Colonic mucosa (tissue), 4 donors: Measurements from ENCODE around the gene KCNC3. TPM values are rescaled to one million over a fixed set of nuclear protein-coding genes. Genes with fewer than 3 reads are reported as not detected.
A peak's percentile ranks its signal among the peaks of the same experiment; 100 is the strongest.

Source experiments
- DNase-seq: peaks from one replicate; pipeline ENCODE4 v3.0.0-alpha.2; 2020
- H3K27ac ChIP-seq: fragments of 200-600 bp; one replicate; pipeline ENCODE4 v1.8.0; 2021
- H3K27me3 ChIP-seq: fragments of 200-600 bp; one replicate; pipeline ENCODE4 v1.8.0; 2021
- H3K36me3 ChIP-seq: fragments of 200-600 bp; one replicate; pipeline ENCODE4 v1.8.0; 2021
- H3K4me1 ChIP-seq: fragments of 200-600 bp; one replicate; pipeline ENCODE4 v1.8.0; 2021; ENCODE audit warnings: mild to moderate bottlenecking
- H3K4me3 ChIP-seq: fragments of 200-600 bp; one replicate; pipeline ENCODE4 v1.8.0; 2021
- H3K9ac ChIP-seq, 2 donors: one replicate each; pipeline ENCODE4 v1.7.0; 2013; ENCODE audit warnings: control low read depth in 2 of 2, low read depth in 2 of 2, low read length in 2 of 2
- H3K9me3 ChIP-seq: fragments of 200-600 bp; one replicate; pipeline ENCODE4 v1.8.0; 2021
- intact Hi-C: fragments of 100-400 bp; cut with DNase I; formaldehyde crosslinking; loops from one replicate; pipeline ENCODE4 v1.14.1; 2022
- total RNA-seq, 2 donors: library from RNA; stranded (reverse); fragmentation: NEBNext Ultra II Directional in 1 of 2; extraction: Animal tissue kit (Norgen Biotek cat#: 25700) in 1 of 2; gene quantifications; one replicate each; pipeline ENCODE4 v1.2.1, GENCODE V29; 2021
- TF ChIP-seq, protein P1 (sequence below): fragments of 200-600 bp; IDR thresholded peaks from one replicate; pipeline ENCODE4 v1.8.0; 2022; ENCODE audit warnings: antibody characterized with exemption, mild to moderate bottlenecking
- donor health status: healthy.
- donor health status: DM: no; HTN: no; CAD: no.
- donor health status: DM: no; HTN: no; CAD: no.

The KCNC3 gene
- total RNA-seq, 2 donors from 2014 or later = 0.61 to 1.0 TPM

GRCh38 chr19:50269653-50270052 is 59.5 kb downstream of the KCNC3 start:
- H3K27ac ChIP-seq = no peak overlapping the region
- H3K9me3 ChIP-seq = no peaks in the 10 kb centered on the region
- H3K4me3 ChIP-seq = no peak overlapping the region
- no peak overlapping the region for H3K9ac ChIP-seq
- no peaks in the 10 kb centered on the region for H3K27me3 ChIP-seq
- peaks cover 5% of the 10 kb centered on the region for H3K36me3 ChIP-seq
- TF ChIP-seq, protein P1, sequence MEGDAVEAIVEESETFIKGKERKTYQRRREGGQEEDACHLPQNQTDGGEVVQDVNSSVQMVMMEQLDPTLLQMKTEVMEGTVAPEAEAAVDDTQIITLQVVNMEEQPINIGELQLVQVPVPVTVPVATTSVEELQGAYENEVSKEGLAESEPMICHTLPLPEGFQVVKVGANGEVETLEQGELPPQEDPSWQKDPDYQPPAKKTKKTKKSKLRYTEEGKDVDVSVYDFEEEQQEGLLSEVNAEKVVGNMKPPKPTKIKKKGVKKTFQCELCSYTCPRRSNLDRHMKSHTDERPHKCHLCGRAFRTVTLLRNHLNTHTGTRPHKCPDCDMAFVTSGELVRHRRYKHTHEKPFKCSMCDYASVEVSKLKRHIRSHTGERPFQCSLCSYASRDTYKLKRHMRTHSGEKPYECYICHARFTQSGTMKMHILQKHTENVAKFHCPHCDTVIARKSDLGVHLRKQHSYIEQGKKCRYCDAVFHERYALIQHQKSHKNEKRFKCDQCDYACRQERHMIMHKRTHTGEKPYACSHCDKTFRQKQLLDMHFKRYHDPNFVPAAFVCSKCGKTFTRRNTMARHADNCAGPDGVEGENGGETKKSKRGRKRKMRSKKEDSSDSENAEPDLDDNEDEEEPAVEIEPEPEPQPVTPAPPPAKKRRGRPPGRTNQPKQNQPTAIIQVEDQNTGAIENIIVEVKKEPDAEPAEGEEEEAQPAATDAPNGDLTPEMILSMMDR = no peak
- no peak for DNase-seq
- intact Hi-C loops = no loop called here
- no peaks in the 10 kb centered on the region for H3K4me1 ChIP-seq

GRCh38 chr19:50268501-50268900 is 60.7 kb downstream of the KCNC3 start:
- intact Hi-C loops = no loop called here
- H3K36me3 ChIP-seq = peaks cover 5% of the 10 kb centered on the region
- no peak overlapping the region for H3K27ac ChIP-seq
- no peak overlapping the region for H3K4me3 ChIP-seq
- no peaks in the 10 kb centered on the region for H3K4me1 ChIP-seq
- no peaks in the 10 kb centered on the region for H3K27me3 ChIP-seq
- no peak overlapping the region for H3K9ac ChIP-seq
- no peak for DNase-seq
- TF ChIP-seq, protein P1 = no peak
- H3K9me3 ChIP-seq = no peaks in the 10 kb centered on the region

DNA sequence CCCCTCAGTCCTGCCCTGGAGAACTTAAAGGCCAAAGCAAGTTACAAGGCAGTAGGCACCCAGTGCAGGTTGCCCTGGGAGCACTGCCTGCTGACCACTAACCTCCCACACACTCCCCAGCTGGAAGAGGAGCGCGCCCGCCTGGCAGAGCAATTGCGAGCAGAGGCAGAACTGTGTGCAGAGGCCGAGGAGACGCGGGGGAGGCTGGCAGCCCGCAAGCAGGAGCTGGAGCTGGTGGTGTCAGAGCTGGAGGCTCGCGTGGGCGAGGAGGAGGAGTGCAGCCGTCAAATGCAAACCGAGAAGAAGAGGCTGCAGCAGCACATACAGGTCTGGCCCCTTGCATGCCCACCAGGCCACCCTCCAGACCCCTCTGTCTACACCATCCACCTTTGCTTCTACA is 61.1 kb downstream of the KCNC3 start:
- peaks cover 5% of the 10 kb centered on the region for H3K36me3 ChIP-seq

GRCh38 chr19:50266896-50267295 is 62.3 kb downstream of the KCNC3 start:
- intact Hi-C loops = no loop called here
- peak; percentile 73 for DNase-seq
- no peak overlapping the region for H3K27ac ChIP-seq

More for the DNA sequence above, 61.1 kb downstream of the KCNC3 start:
- Histone ChIP-seq H3K9me3 (no peaks in the 10 kb centered on the region), H3K4me3 (no peak overlapping the region), H3K27me3 (no peaks in the 10 kb centered on the region), H3K27ac (no peak overlapping the region), H3K4me1 (no peaks in the 10 kb centered on the region), H3K9ac (no peak overlapping the region)
- no peak for DNase-seq
- intact Hi-C loops = no loop called here
- TF ChIP-seq, protein P1 = no peak

DNA sequence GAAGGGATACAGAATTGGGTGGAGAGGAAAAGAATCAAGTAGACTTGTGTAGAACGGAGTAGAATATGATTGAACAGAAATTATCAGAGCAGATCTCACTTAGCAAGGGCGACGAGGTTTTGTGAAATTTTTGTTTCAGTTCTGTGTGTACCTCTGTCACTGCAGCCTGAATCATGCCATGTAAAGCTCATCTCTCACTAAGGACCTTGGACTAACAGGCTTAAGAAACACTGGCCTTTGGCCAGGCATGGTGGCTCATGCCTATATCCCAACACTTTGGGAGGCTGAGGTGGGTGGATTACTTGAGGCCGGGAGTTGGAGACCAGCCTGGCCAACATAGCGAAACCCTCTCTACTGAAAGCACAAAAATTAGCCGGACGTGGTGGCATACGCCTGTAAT is 63.1 kb downstream of the KCNC3 start:
- no peaks in the 10 kb centered on the region for H3K4me1 ChIP-seq
- no peak overlapping the region for H3K4me3 ChIP-seq
- H3K9me3 ChIP-seq = no peaks in the 10 kb centered on the region
- no peak for DNase-seq
- H3K27me3 ChIP-seq = no peaks in the 10 kb centered on the region
- H3K9ac ChIP-seq = no peak overlapping the region
- intact Hi-C loops = no loop called here
- H3K36me3 ChIP-seq = peaks cover 5% of the 10 kb centered on the region
- H3K27ac ChIP-seq = no peak overlapping the region
- TF ChIP-seq, protein P1 = no peak

More at GRCh38 chr19:50266896-50267295, 62.3 kb downstream of the KCNC3 start:
- no peaks in the 10 kb centered on the region for H3K9me3 ChIP-seq
- peaks cover 5% of the 10 kb centered on the region for H3K36me3 ChIP-seq
- no peak overlapping the region for H3K4me3 ChIP-seq
- H3K4me1 ChIP-seq = no peaks in the 10 kb centered on the region
- no peaks in the 10 kb centered on the region for H3K27me3 ChIP-seq
- no peak overlapping the region for H3K9ac ChIP-seq
- TF ChIP-seq, protein P1 = no peak
